CD4-positive, alpha-beta T cell (primary cell): ENCODE measurements around the gene INPP4B. TPM values are rescaled to one million over a fixed set of nuclear protein-coding genes. Genes with fewer than 3 reads are reported as not detected.
A peak's percentile ranks its signal among the peaks of the same experiment; 100 is the strongest.

ENCODE experiments used
- ATAC-seq: fragments of 200-7000 bp; cut with Tn5 transposase; one replicate; pipeline ENCODE4 v1.10.0; 2022; ENCODE audit warnings: mild to moderate bottlenecking; ENCODE audit not compliant: poor library complexity
- CTCF ChIA-PET: fragments of 350-600 bp; sonication (Branson Sonifier 250); formaldehyde crosslinking; loops from one replicate; lab custom pipeline; 2021; ENCODE audit warnings: antibody characterized with exemption, inconsistent platforms; lab: Charles Lee
- POLR2A ChIA-PET: fragments of 350-600 bp; sonication (Branson Sonifier 250); formaldehyde crosslinking; loops from one replicate; lab custom pipeline; 2021; ENCODE audit warnings: antibody characterized with exemption, inconsistent platforms; lab: Charles Lee
- DNase-seq, 14 experiments: peaks; one replicate each; pipeline ENCODE4 v3.0.0-alpha.2; 2013 to 2020; ENCODE audit warnings: mixed read lengths in 2 of 14
- H3K27ac ChIP-seq, 2 donors: one replicate each; pipeline versions ENCODE4 v1.5.1 to v1.7.0; 2013; ENCODE audit warnings: low read length in 2 of 2, low read depth in 1 of 2, mild to moderate bottlenecking in 1 of 2
- H3K27me3 ChIP-seq, 2 experiments: 1 replicate in 1 of 2; 2 replicates in 1 of 2; pipeline versions ENCODE4 v1.6.1 to v1.7.0; 2013; ENCODE audit warnings: low read length in 2 of 2, control low read depth in 1 of 2, mild to moderate bottlenecking in 1 of 2, moderate library complexity in 1 of 2; ENCODE audit not compliant: insufficient read depth in 2 of 2, control insufficient read depth in 1 of 2
- H3K36me3 ChIP-seq: one replicate; pipeline ENCODE4 v1.6.1; 2013; ENCODE audit warnings: low read length, control low read depth; ENCODE audit not compliant: insufficient read depth
- H3K4me1 ChIP-seq: one replicate; pipeline ENCODE4 v1.6.1; 2013; ENCODE audit warnings: low read length, control low read depth; ENCODE audit not compliant: insufficient read depth
- H3K4me3 ChIP-seq: one replicate; pipeline ENCODE4 v1.5.1; 2013; ENCODE audit warnings: mild to moderate bottlenecking, low read length, moderate library complexity
- H3K9me3 ChIP-seq, 2 experiments: 1 replicate in 1 of 2; 2 replicates in 1 of 2; pipeline versions ENCODE4 v1.6.1 to v1.7.0; 2013; ENCODE audit warnings: low read length in 2 of 2, mild to moderate bottlenecking in 2 of 2, control low read depth in 1 of 2, moderate library complexity in 1 of 2; ENCODE audit not compliant: control insufficient read depth in 1 of 2, insufficient read depth in 1 of 2
- H3K27ac Mint-ChIP-seq: one replicate; pipeline ENCODE4 v1.8.0; 2020; ENCODE audit warnings: mixed read lengths
- H3K27me3 Mint-ChIP-seq: one replicate; pipeline ENCODE4 v1.8.0; 2021; ENCODE audit warnings: mixed read lengths
- H3K36me3 Mint-ChIP-seq: one replicate; pipeline ENCODE4 v1.8.0; 2021; ENCODE audit warnings: low read depth, mixed read lengths
- H3K4me1 Mint-ChIP-seq: one replicate; pipeline ENCODE4 v1.8.0; 2021; ENCODE audit warnings: low read depth, mixed read lengths
- H3K4me3 Mint-ChIP-seq: one replicate; pipeline ENCODE4 v1.8.0; 2020; ENCODE audit warnings: mild to moderate bottlenecking, mixed read lengths
- H3K9me3 Mint-ChIP-seq: one replicate; pipeline ENCODE4 v1.8.0; 2020; ENCODE audit warnings: mixed read lengths
- intact Hi-C, 2 experiments: fragments of 100-400 bp; cut with DNase I in 1 of 2; cut with micrococcal nuclease in 1 of 2; formaldehyde crosslinking; loops; one replicate each; pipeline versions ENCODE4 v1.15.1 to v1.9.0; 2023 to 2025; cut with DNase I, micrococcal nuclease
- total RNA-seq, 174 experiments: library from RNA in 2 of 174; stranded (reverse) in 2 of 174; gene quantifications; one replicate each; pipeline ENCODE4 v1.2.3 and lab custom pipeline; 2021 to 2026
- TF ChIP-seq, protein P1 (sequence below): fragments of 200-600 bp; IDR thresholded peaks from one replicate; pipeline ENCODE4 v1.8.0; 2022; ENCODE audit warnings: antibody characterized with exemption, mild to moderate bottlenecking

Gene INPP4B
- total RNA-seq, 2 experiments from 2014 or later = 50.7 to 53.8 TPM

DNA sequence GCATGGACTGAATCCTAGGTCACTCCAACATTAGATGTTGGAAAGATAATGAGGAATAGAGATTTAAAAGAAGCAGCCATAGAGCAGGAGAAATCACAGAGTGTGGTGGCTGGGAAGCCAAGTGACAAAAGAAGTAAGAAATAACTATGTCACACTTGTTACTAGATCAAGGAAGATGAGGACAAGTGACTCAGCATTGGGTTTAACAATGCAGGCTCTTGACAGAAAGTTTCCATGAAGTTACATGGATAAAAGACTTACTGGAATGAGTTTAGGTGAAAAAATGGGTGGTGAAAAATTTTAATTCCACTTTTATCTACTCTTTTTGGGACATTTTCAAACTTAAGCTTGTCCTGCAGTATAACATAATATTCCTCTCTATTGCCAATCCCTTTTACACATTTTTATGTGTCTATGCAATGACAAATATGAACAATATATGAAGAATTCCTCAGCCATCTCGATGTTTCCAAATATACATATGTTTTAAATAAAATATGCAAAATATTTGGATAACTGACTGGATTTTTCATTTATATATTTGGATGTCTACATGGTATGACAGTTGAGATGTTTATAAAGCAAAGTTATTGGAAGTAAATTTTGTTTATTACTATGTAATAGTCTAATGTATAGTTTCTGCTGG lies 747.1 kb downstream of the INPP4B start:
- H3K27me3 ChIP-seq = no peaks in the 10 kb centered on the region
- H3K4me3 Mint-ChIP-seq = no peak overlapping the region
- ChIA-PET CTCF (no interaction called here), POLR2A (no interaction called here)
- no peak overlapping the region for H3K27ac ChIP-seq
- H3K27me3 Mint-ChIP-seq = no peaks in the 10 kb centered on the region
- H3K27ac Mint-ChIP-seq = peak overlapping the region; percentile 19
- no peaks in the 10 kb centered on the region for H3K4me1 ChIP-seq
- DNase-seq (no peak), ATAC-seq (no peak)
- H3K9me3 Mint-ChIP-seq = no peaks in the 10 kb centered on the region
- peaks cover 80% of the 10 kb centered on the region for H3K36me3 Mint-ChIP-seq
- H3K36me3 ChIP-seq = peaks cover 67% of the 10 kb centered on the region
- intact Hi-C loops = no loop called here
- no peak overlapping the region for H3K4me3 ChIP-seq
- peaks cover 9% of the 10 kb centered on the region for H3K4me1 Mint-ChIP-seq
- TF ChIP-seq, protein P1, sequence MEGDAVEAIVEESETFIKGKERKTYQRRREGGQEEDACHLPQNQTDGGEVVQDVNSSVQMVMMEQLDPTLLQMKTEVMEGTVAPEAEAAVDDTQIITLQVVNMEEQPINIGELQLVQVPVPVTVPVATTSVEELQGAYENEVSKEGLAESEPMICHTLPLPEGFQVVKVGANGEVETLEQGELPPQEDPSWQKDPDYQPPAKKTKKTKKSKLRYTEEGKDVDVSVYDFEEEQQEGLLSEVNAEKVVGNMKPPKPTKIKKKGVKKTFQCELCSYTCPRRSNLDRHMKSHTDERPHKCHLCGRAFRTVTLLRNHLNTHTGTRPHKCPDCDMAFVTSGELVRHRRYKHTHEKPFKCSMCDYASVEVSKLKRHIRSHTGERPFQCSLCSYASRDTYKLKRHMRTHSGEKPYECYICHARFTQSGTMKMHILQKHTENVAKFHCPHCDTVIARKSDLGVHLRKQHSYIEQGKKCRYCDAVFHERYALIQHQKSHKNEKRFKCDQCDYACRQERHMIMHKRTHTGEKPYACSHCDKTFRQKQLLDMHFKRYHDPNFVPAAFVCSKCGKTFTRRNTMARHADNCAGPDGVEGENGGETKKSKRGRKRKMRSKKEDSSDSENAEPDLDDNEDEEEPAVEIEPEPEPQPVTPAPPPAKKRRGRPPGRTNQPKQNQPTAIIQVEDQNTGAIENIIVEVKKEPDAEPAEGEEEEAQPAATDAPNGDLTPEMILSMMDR = no peak
- H3K9me3 ChIP-seq = no peaks in the 10 kb centered on the region

DNA sequence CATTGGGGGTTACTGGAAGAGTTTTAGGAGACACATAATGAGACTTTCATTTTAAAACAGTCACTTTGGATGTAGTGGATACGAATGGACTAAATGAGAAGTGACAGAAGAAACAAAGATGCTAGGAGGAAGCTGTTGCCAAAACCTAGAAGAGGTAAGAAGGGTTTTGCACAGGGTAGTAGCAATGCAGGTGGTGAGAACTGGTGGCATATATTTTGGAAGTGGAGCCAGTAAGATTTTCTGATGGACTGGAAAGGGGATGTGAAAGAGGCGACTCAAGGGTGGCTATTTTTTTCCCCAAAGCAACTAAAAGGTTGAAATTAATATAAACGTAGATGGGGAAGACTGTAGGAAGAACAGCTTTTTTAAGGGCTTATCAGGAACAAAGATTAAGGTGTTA lies 747.7 kb downstream of the INPP4B start:
- H3K36me3 ChIP-seq = peaks cover 67% of the 10 kb centered on the region
- H3K36me3 Mint-ChIP-seq = peaks cover 75% of the 10 kb centered on the region
- intact Hi-C loops = no loop called here
- no peak overlapping the region for H3K4me3 ChIP-seq
- no peak for DNase-seq
- H3K9me3 Mint-ChIP-seq = no peaks in the 10 kb centered on the region
- peak overlapping the region; percentile 19 for H3K27ac Mint-ChIP-seq
- H3K4me3 Mint-ChIP-seq = no peak overlapping the region
- no peaks in the 10 kb centered on the region for H3K27me3 Mint-ChIP-seq
- H3K27ac ChIP-seq = no peak overlapping the region
- ATAC-seq = no peak
- TF ChIP-seq, protein P1 = no peak
- H3K9me3 ChIP-seq = no peaks in the 10 kb centered on the region
- ChIA-PET CTCF (no interaction called here), POLR2A (no interaction called here)
- peaks cover 9% of the 10 kb centered on the region for H3K4me1 Mint-ChIP-seq
- no peaks in the 10 kb centered on the region for H3K27me3 ChIP-seq
- H3K4me1 ChIP-seq = no peaks in the 10 kb centered on the region

DNA sequence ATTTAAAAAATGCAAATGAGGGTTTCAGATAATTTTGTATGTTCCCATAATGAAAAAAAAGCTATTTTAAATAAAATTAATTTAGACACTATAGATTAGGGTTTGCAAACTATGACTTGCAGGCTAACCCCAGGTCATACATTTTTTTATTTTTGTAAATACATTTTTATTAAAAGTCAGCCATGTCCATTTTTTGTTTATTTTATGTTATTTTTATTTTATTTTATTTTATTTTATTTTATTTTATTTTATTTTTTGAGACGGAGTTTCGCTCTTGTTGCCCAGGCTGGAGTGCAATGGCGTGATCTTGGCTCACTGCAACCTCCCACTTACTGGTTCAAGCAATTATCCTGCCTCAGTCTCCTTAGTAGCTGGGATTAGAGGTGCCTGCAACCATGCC lies 749.1 kb downstream of the INPP4B start:
- Mint-ChIP-seq H3K27me3 (no peaks in the 10 kb centered on the region), H3K9me3 (no peaks in the 10 kb centered on the region), H3K27ac (no peak overlapping the region), H3K4me1 (peaks cover 5% of the 10 kb centered on the region), H3K36me3 (peaks cover 80% of the 10 kb centered on the region), H3K4me3 (no peak overlapping the region)
- no peak overlapping the region for H3K27ac ChIP-seq
- DNase-seq (no peak), ATAC-seq (no peak)
- ChIA-PET POLR2A (no interaction called here), CTCF (no interaction called here)
- H3K4me1 ChIP-seq = no peaks in the 10 kb centered on the region
- peaks cover 71% of the 10 kb centered on the region for H3K36me3 ChIP-seq
- TF ChIP-seq, protein P1 = no peak
- intact Hi-C loops = no loop called here
- no peaks in the 10 kb centered on the region for H3K9me3 ChIP-seq
- no peak overlapping the region for H3K4me3 ChIP-seq
- no peaks in the 10 kb centered on the region for H3K27me3 ChIP-seq
